HG02884 (cell line): Measurements from ENCODE around the gene CUTA.

Experiments
- ATAC-seq: cut with Tn5 transposase; IDR thresholded peaks from one replicate; pipeline ENCODE4 v1.9.1; 2021; ENCODE audit warnings: mild to moderate bottlenecking, moderate library complexity; ENCODE audit not compliant: unreplicated experiment

Gene CUTA

DNA sequence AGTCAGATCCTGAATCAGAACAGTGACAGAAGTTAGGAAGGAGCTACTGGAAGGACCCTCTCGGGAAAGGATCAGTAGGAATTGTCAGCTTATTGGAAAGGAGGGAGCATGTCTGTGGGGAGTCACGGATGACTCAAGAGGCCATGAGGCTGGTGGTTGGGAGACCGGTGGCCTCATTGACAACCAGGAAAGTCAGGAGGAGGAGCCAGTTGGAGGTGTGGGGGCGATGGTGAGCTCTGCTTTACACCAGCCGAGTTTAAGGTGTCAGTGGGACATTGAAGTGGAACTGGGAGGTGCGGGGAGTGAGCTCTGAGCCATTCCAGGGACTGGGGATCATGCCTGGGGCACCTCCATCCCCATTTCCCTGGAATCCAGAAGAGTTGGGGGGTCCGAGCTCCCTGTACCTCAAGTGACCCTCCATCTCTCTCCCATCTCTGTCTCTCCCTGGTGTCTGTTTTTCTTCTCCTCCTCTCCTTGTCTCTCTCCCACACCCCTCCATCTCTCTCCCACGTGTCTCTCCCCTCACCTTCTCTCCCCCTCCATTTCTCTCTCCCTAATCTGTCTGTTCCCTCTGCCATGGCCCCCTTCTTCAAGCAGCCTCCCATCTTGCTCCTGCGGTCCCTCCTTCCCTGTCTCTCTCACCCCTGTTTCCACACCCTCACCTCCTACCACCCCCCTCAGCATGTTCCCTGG is 22.2 kb upstream of the CUTA start:
- ATAC-seq, result no peak

DNA sequence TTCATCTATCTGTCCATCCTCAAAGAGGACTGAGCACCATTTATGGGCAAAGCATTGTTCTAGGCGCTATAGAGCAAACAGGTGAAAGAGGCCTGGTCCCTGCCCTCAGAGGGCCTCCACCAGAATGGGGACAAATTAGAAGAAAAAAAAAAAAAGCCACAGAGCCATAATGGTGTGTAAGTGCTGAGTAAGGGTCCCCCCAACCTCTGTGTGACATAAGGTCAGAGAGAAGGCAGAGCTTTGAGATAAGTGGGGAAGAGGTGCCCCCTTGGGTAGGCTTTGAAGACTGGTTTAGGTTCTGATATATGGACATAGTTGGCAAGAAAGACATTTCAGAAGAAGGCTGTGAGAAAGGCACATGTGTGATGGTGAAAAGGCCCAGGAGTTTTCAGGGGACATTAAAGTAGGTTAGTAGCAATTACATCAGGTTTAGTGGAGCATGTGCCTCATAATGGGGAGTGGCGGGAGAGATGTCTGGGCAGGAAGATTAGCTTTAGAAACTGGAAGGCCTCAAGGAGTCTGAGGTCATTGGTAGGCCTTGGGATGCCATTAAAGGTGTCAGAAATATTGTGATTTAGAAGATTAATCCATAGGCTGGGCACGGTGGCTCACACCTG is 21.2 kb upstream of the CUTA start:
- ATAC-seq, result no peak

DNA sequence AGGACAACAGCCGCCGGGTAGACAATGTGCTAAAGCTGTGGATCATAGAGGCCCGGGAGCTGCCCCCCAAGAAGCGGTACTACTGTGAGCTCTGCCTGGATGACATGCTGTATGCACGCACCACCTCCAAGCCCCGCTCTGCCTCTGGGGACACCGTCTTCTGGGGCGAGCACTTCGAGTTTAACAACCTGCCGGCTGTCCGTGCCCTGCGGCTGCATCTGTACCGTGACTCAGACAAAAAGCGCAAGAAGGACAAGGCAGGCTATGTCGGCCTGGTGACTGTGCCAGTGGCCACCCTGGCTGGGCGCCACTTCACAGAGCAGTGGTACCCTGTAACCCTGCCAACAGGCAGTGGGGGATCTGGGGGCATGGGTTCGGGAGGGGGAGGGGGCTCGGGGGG is 19.8 kb upstream of the CUTA start:
- no peak for ATAC-seq

DNA sequence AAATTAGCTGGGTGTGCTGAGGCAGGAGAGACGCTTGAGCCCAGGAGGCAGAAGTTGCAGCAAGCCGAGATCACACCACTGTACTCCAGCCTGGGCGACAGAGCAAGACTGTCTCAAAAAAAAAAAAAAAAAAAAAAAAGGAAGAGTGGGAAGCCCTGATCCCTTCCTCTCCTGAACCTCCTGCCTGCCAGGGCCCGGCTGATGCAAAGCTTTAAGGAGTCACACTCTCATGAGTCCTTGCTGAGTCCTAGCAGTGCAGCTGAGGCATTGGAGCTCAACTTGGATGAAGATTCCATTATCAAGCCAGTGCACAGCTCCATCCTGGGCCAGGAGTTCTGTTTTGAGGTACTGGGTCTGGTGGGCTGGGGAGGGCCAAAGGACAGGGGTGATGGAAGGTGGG is 17.1 kb upstream of the CUTA start:
- ATAC-seq, result no peak

DNA sequence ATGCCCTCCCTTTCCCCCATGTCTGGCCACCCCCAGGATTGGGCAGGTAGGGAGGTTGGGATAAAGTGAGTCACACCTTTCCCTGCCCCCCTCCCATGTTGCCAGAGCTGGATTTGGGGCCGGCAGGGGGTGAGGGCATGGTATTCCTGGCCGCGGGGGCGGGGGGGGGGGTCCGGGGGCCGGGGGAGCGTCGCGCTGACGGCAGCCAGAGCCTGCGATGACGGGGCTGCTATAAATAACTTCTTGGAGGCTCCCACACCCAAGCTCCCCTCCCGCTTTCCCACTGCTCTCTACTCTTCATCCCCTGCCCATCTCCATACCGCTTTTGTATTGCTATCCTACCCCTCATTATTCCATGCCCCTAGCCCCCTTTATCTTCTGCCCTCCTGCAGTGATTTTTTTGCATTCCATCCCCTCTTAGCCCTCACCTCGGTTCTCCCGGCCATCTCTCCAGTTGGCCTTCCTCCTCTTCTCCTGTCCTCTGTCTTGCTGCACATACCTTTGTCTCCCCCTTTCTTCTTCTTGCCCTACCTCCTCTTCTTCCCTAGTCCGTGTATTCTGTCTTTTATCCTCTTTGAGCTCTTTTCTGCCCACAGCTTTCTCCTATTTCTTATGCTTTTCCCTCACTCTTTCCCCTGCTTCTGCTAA is 15.8 kb upstream of the CUTA start:
- ATAC-seq, result no peak

DNA sequence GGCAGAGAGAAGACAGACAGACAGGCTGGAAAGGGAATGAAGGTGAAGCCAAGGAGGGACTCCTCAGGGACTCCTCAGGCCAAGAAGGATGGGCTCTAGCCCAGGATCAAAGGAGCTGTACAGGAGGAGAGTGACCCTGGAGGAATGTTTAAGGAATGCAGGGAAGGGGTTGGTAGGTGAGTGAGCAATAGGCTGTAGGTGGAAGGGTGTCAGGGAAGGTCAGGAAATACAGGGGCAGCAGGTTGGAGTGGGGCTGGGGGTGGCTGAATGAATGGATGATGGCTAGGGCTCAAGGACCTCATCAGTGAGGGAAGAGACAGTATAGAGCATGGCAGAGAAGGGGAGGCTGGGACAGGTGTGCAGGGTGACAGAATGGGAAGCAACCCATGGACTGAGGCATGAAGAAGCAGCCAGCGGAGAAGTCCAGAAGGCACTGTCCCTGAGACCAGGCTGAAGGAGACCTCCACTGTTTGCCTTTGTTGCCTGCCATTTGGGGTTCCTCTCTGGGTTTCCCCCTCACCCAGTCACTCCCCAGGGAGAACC is 15.2 kb upstream of the CUTA start:
- no peak for ATAC-seq

DNA sequence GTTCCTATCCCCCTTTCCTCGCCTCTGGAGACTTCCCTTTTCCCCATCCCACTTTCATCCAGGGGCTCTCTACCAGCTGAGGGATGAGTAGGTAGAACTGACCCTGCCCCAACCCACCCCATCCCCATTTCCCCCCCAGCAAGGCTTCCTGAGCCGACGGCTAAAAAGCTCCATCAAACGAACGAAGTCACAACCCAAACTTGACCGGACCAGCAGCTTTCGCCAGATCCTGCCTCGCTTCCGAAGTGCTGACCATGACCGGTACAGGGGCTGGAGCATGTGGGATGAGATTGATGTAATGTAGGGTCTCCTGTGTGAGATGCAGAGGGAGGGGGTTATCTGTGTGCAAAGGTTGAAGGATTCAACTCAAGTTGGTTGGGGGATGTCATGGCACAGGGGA is 14.6 kb upstream of the CUTA start:
- ATAC-seq, result no peak

DNA sequence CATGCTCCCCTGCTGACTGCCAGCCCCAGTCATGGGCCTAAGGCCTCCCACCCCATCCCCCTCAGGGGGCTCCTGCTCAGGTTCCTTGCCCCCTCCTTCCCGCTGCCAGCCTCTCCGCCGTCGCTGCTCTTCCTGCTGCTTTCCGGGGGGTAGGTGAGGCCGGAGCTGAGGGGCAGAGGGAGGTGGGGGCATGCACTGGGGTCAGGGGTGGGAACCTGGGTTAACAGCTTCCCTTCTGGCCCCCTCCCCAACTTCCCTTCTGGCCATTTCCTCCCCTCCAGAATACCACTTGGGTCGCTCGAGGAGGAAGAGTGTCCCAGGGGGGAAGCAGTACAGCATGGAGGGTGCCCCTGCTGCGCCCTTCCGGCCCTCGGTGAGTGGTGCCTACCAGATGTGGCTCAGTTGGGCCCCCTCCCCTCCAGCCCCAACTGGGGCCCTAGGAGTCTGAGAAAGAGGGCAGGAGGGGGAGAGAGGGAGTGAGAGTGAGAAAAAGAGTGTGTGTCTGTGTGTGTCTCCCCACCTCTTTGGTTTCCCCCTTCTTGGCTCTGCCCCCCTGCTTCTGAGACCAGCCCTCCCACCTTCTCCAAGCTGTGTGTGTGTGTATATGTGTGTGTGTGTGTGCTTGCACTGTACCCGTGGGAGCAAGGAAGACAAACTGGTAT is 14.1 kb upstream of the CUTA start:
- no peak for ATAC-seq

DNA sequence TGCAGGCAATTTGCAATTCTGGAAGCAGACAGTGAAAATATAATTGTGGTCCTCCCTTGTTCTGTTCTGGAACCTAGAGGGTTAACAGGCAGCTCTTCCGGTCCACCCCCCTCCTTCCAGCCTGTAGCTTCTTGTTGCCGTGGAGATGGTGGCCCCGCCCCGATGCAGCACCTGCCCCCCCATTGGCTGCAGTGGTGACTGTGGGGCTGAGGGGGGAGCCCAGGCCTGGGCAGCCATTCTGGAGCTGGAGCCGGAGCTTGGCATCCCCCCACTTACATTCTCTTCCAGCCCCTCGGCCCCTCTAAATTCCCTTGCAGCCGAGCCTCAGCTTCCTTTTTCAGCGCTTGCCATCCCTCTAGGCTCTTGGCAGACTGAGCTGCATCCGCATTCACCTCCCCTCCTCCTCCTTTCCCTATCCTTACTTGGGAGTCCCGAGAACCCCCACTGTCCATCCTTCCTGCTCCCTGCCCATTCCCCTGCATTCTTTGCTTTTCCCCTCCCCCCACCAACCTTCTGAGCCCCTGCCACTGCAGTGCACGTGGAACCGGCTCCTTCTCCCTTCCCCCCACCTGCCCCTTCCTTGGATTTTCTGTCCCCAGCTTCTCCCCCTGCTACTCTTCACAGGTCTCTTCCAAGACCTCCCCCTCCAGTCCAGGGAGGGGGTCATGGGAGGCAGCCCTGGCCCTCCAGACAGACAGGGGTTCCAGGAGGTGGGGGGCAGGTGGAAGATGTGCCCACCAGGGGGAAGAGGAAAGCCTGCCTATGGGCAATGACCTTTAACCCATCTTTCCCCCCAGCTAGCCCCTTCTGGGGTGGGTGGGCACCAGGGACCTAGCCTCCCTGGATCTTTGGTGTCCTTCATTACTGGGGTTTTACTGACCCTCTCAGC is 13.3 kb upstream of the CUTA start:
- ATAC-seq, result no peak

DNA sequence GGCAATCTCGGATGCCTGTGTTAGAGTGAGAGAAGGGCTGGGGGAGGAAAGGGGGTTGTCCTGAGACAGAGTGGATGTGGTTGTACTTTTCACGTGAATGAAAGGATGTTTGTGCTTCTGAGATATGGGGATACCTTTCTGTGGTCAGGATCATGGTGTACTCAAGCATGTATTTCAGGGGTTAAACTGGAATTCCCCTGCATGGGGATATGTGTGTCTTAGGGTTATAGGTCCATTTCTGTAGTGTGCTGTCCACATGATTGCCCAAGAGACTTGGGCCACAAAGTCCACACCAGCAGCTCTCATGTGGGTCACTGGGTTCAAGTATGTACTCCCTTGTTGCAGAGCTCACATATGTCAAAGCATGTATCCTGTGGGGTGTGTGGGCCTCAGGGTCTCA is 12.4 kb upstream of the CUTA start:
- ATAC-seq, result no peak

DNA sequence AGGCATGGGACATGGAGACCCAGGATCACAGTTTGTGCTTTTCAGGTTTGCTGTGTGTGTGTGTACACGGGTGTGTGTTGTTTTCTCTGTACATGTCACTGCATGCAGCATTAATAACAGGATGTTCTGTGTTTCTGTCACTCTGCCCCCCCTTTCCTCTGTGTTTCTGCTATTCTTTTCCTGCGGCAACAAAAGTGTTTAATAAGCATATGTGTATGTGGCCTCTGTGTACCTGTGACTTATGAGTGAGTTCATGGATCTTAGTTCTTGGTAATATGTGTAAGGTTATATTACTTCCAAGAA is 11.8 kb upstream of the CUTA start:
- ATAC-seq, result no peak

DNA sequence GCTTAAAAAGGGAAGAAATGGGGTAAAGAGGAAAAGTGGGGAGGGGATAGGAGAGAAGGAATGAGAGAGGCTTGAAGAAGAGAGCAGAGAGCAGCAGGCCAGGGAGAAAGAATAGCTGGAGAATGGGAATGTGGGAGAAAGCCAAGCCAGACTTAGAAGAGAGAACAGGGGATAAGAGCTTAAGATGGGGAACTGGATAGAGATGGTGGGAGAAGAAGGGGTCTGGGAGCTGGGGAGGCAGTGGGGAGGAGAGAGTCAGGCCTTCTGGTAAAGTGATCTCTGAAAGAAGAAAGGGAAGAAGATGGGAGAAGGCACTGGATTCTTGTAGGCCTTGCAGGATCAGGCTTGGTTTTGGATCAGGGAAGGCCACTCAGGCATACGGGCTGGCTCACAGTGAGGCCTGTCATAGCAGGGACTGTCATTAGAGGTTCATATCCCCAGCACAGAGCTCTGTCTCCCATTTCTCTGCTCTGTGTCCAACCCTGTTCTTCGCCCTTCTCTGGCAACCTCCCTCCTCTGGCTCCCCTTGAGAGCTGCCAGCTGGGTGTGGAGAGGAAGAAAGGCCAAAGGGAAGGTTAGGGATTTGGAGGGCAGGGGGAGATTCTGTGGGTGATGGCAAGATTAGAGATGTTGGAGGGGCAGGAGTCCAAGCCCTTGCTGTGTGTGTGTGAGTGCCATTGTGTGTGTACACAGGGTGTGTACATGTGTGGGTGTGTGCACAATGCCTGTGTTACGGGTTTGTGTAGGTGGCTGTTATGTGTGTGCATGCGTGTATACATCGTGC is 11.3 kb upstream of the CUTA start:
- no peak for ATAC-seq

DNA sequence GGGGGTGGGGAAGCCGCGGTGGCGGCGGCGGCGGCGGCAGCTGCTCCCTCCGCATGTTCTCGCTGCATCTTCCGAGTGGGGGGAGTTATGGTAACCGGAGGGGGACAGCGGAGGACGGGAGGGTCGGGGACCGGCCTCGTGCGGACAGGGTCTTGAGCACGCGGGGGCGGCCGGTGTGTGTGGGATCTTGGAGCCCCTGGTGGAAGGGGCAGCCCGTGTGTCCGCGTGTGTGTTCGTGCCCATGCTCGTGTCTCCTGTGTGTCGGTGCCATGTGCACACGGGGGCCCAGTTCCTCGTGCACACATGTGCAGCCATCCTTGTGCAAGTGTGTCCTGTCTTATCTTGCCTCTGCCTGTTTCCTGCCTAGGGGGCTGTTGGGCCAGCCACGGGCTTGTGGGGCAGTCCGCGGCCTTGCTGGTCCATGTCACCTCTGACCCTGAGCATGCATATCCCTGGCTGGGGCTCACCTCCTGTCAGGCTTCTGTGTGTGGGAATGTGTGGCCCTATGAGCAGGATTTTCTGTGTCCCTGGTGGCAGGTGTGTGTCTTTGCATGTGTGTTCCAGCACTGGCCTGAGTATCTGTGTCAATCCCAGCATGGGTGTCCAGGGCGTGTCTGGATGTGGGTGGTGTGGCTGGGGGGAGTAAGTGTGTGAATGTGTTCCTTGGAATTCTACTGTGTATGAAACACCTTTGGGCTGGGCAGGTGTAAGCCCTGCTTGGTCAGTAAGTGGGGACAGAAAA is 10.5 kb upstream of the CUTA start:
- ATAC-seq, result no peak

DNA sequence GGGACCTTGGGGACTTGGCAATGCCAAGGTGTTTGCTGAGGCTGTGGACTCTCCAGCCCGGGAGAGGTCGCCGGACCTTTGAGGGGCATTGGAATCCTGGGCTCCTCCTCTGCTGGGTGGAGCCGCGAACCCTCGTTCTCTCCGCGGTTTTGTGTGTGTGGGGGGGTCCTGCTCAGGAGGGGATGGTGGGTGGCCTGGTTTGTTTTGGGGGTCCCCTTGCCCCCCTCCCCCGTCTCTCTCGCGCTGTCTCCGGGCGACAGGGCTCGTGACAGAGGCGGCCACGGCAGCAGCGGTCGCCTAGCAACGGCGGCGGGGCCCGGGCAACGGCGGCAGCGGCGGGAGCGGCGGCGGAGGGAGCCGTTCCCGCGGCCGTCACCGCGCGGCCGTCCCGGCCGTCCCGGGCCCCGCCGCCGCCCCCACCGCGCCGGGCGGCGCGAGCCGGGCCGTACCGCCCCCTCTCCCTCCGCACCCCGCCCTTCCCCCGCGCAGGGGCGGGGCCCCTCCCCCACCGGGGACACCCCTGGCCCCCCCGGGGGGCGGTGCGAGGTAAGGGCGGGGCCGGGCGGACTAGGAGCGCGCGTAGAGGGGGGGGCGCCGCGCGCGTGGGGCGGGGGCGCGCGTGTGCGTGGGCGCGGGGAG is 9.8 kb upstream of the CUTA start:
- no peak for ATAC-seq

DNA sequence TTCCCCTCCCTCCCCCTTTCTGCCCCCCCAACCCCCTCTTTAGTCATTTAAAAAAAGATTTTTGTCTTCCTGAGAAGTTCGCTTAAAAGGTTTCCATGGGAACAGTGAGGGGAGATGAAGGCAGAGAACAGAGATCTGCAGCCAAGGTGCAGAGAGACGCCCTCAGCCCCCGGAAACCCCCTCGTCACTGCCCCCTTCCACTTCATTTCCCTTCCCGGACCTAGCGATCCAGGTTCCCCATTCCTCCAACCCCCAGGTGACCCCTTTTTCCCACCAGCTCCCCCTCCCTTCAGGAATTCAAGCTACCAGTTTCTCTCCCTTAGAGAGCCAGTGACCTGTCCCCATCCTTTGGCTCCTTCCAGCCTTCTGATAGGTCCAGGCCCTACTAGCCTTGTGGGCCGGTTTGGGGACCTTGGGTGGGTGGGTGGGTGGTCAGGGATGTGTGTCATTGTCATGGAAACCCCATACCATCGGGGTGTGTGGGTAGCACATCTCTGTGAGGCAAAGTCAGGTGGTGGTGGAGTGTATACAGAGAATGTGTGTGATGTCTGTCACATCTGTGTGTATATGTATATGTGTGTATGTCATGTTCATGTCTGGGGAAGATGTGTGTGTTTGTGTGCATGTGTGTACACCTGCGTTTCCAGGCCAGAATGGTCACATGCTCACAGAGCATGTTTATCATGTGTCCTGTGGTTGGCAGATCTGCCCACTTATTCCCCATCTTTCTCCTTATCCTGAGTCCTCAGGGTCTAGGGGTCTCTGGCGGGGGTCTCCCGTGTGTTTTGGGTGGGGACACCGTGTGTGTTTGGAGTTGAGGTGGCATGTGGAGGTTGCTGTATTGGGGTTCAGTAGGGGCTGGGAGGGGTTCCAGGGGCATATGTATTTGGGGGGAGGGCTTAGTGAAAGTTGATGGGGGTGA is 8.9 kb upstream of the CUTA start:
- ATAC-seq, result no peak

DNA sequence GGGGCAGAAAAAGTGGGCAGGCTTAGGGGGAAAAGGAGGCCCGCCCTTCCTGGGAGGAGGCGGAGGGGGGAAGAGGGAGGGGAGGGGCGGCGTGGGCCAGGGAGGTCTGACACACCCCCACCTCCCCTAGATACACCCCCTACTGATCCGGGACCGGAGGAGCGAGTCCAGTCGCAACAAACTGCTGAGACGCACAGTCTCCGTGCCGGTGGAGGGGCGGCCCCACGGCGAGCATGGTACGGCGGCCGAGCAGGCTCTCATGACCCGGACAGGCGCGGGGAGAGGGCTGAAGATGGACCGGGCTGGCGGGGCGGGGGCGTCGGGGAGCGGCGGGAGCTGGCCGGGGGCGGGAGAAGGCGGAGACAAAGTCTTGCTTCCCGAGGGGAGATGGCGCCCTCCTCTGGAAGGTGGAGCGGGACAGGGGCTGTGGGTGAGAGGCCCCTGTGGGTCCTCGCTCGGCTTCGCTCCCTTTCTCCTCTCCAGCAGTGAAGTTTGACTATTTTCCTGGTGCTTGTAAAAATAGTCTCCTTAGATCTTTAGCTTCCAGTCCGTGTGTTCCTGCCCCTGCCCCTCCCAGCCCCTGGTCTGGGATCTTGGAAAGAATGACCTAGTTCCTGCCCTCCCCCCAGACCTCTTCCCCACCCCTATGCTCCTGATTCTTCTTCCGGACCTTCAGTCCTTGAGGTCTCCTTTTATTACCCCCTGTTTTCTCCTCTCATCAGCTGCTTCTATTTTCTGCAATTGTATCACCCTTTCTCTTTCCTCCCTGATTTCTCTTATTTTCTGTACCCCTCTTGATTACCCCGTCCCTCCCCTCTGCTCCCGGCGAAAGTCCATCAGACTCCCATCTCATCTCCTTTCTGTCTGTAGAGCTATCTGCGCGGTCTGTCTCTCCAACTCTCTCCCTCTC is 8.0 kb upstream of the CUTA start:
- no peak for ATAC-seq
